ENCODE data around the gene CCDC178.
"Not testable (repeated sequence)": the region's sequence is repeated elsewhere in the genome, so short reads cannot be mapped to it uniquely, and the experiment has no call there.

CCDC178 gene

GRCh38 chr18:33355756-33356155, 84.8 kb downstream of the CCDC178 start:
- no peak for DNase-seq

GRCh38 chr18:33355263-33355662, 85.3 kb downstream of the CCDC178 start:
- no peak for DNase-seq

- no peak for DNase-seq
Observed at GRCh38 chr18:33350256-33350655, 90.3 kb downstream of the CCDC178 start.

GRCh38 chr18:33339733-33340132, 100.8 kb downstream of the CCDC178 start:
- DNase-seq: not testable (repeated sequence)

GRCh38 chr18:33334781-33335180, 105.7 kb downstream of the CCDC178 start:
- DNase-seq: no peak

GRCh38 chr18:33330711-33331110, 109.8 kb downstream of the CCDC178 start:
- DNase-seq: no peak

- DNase-seq: no peak
Observed at GRCh38 chr18:33326975-33327374, 113.5 kb downstream of the CCDC178 start.

- no peak for DNase-seq
Observed at GRCh38 chr18:33317640-33318039, 122.9 kb downstream of the CCDC178 start.

- DNase-seq: no peak
Observed at GRCh38 chr18:33316146-33316587, 124.4 kb downstream of the CCDC178 start.

- no peak for DNase-seq
Observed at GRCh38 chr18:33307520-33307919, 133.0 kb downstream of the CCDC178 start.

GRCh38 chr18:33304277-33304676, 136.2 kb downstream of the CCDC178 start:
- no peak for DNase-seq

- DNase-seq: no peak
Observed at GRCh38 chr18:33291539-33291938, 149.0 kb downstream of the CCDC178 start.

- no peak for DNase-seq
Observed at GRCh38 chr18:33288082-33288716, 152.3 kb downstream of the CCDC178 start.

GRCh38 chr18:33282709-33283333, 157.7 kb downstream of the CCDC178 start:
- DNase-seq: no peak

GRCh38 chr18:33282142-33282541, 158.4 kb downstream of the CCDC178 start:
- DNase-seq: no peak

GRCh38 chr18:33277431-33277830, 163.1 kb downstream of the CCDC178 start:
- DNase-seq: no peak

- no peak for DNase-seq
Observed at GRCh38 chr18:33275843-33276242, 164.7 kb downstream of the CCDC178 start.

- DNase-seq: no peak
Observed at GRCh38 chr18:33270297-33270696, 170.2 kb downstream of the CCDC178 start.

- no peak for DNase-seq
Observed at GRCh38 chr18:33269223-33269622, 171.3 kb downstream of the CCDC178 start.

- DNase-seq: no peak
Observed at GRCh38 chr18:33264566-33264965, 176.0 kb downstream of the CCDC178 start.

- DNase-seq: no peak
Observed at GRCh38 chr18:33239298-33239697, 201.2 kb downstream of the CCDC178 start.

GRCh38 chr18:33232318-33232626, 208.2 kb downstream of the CCDC178 start:
- no peak for DNase-seq

- DNase-seq: peak; percentile 61 to 68
Observed at GRCh38 chr18:33231474-33232317, 208.8 kb downstream of the CCDC178 start.

- DNase-seq: no peak
Observed at GRCh38 chr18:33212363-33212762, 228.2 kb downstream of the CCDC178 start.
